DND-41 (cell line): ENCODE results near the gene CHSY1.
"Not testable (repeated sequence)": the region's sequence is repeated elsewhere in the genome, so short reads cannot be mapped to it uniquely, and the experiment has no call there.

ENCODE experiments used
- ATAC-seq: fragments of 200-7000 bp; cut with Tn5 transposase; 3 replicates; pipeline ENCODE4 v1.9.1; 2021; ENCODE audit warnings: low read depth; ENCODE audit not compliant: insufficient read depth
- DNase-seq: peaks from one replicate; pipeline ENCODE4 v3.0.0-alpha.2; 2020
- H2AFZ ChIP-seq: 2 replicates; pipeline ENCODE4 v1.6.0; 2012; ENCODE audit warnings: low read depth, low read length
- H3K27ac ChIP-seq: 2 replicates; pipeline ENCODE4 v1.5.1; 2012; ENCODE audit warnings: low read length, inconsistent platforms
- H3K27me3 ChIP-seq: fragments of 200-600 bp; sonication (generic); 2 replicates; pipeline ENCODE4 v1.6.0; 2012; ENCODE audit warnings: low read length, mild to moderate bottlenecking, inconsistent platforms; ENCODE audit not compliant: insufficient read depth, poor library complexity
- H3K36me3 ChIP-seq: 2 replicates; pipeline ENCODE4 v1.5.1; 2012; ENCODE audit warnings: low read length, inconsistent platforms; ENCODE audit not compliant: insufficient read depth
- H3K4me1 ChIP-seq: 2 replicates; pipeline ENCODE4 v1.5.1; 2012; ENCODE audit warnings: mild to moderate bottlenecking, low read length; ENCODE audit not compliant: insufficient read depth
- H3K4me2 ChIP-seq: 2 replicates; pipeline ENCODE4 v1.6.0; 2012; ENCODE audit warnings: mild to moderate bottlenecking, moderate library complexity, low read length, inconsistent platforms; ENCODE audit not compliant: insufficient read depth
- H3K4me3 ChIP-seq, 2 experiments: fragments of 200-600 bp in 1 of 2; shearing (Covaris generic) in 1 of 2; 2 replicates each; pipeline ENCODE4 v1.5.1; 2012 to 2016; ENCODE audit warnings: inconsistent platforms in 2 of 2, low read length in 2 of 2, mild to moderate bottlenecking in 2 of 2, low read depth in 1 of 2, moderate library complexity in 1 of 2
- H3K79me2 ChIP-seq: 2 replicates; pipeline ENCODE4 v1.6.0; 2012; ENCODE audit warnings: low read length, inconsistent platforms; ENCODE audit not compliant: insufficient read depth
- H3K9ac ChIP-seq: 2 replicates; pipeline ENCODE4 v1.6.0; 2012; ENCODE audit warnings: low read depth, mild to moderate bottlenecking, inconsistent platforms, low read length, moderate library complexity
- H3K9me3 ChIP-seq: 2 replicates; pipeline ENCODE4 v1.5.1; 2012; ENCODE audit warnings: low read length, moderate library complexity, mild to moderate bottlenecking, inconsistent platforms; ENCODE audit not compliant: insufficient read depth, severe bottlenecking
- H4K20me1 ChIP-seq: 2 replicates; pipeline ENCODE4 v1.6.0; 2012; ENCODE audit warnings: low read length; ENCODE audit not compliant: insufficient read depth
- EZH2 ChIP-seq: IDR thresholded peaks from 3 replicates; pipeline ENCODE4 v1.6.1; 2012; ENCODE audit warnings: borderline replicate concordance, low read depth, mild to moderate bottlenecking, moderate library complexity, low read length, inconsistent platforms; ENCODE audit not compliant: severe bottlenecking
- TF ChIP-seq, protein P1 (sequence below): IDR thresholded peaks from 2 replicates; pipeline ENCODE4 v1.5.1; 2012; ENCODE audit warnings: borderline replicate concordance, low read length, moderate library complexity, mild to moderate bottlenecking; ENCODE audit not compliant: poor library complexity, severe bottlenecking; ENCODE audit errors: extremely low read depth

Gene CHSY1

DNA sequence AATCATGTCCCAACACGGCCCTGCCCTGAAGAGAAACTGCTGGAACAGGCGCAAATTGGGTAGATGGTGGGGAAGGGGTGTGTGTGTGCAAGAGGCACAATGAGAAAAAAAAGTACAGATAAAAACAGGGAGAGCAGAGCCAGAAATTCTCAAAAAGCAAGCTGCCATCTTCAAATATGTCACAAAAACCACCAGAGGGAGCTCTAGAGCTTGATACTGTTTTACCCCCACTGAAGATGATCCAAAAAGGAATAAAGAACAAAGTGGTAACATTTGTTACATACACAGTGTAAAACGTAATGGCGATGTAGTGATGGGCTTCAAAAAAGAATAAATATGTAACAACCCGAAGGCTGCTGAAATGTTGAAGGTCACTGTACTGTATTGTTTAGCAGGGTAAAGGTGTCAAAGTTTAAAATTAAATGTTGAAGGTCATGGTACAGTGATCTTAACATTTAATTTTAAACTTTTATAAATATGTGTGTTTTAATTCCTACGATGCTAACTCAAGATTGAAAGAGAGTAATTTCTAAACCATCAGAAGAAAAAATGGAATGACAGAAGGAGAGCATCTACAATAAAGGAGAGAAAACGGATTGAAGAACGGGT is 37.2 kb upstream of the CHSY1 start:
- Histone ChIP-seq H4K20me1 (peaks cover 68% of the 10 kb centered on the region), H3K27me3 (no peaks in the 10 kb centered on the region), H3K27ac (no peak overlapping the region), H3K9ac (no peak overlapping the region), H3K36me3 (peaks cover 87% of the 10 kb centered on the region), H3K9me3 (no peaks in the 10 kb centered on the region), H3K4me2 (no peak overlapping the region), H3K4me3 (no peak overlapping the region), H3K4me1 (peaks cover 28% of the 10 kb centered on the region), H3K79me2 (peaks cover 78% of the 10 kb centered on the region), H2AFZ (no peak overlapping the region)
- no peak for DNase-seq
- TF ChIP-seq EZH2, result no peak
- TF ChIP-seq, protein P1, sequence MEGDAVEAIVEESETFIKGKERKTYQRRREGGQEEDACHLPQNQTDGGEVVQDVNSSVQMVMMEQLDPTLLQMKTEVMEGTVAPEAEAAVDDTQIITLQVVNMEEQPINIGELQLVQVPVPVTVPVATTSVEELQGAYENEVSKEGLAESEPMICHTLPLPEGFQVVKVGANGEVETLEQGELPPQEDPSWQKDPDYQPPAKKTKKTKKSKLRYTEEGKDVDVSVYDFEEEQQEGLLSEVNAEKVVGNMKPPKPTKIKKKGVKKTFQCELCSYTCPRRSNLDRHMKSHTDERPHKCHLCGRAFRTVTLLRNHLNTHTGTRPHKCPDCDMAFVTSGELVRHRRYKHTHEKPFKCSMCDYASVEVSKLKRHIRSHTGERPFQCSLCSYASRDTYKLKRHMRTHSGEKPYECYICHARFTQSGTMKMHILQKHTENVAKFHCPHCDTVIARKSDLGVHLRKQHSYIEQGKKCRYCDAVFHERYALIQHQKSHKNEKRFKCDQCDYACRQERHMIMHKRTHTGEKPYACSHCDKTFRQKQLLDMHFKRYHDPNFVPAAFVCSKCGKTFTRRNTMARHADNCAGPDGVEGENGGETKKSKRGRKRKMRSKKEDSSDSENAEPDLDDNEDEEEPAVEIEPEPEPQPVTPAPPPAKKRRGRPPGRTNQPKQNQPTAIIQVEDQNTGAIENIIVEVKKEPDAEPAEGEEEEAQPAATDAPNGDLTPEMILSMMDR, result peak; percentile 70
- ATAC-seq, result peak; percentile 71

DNA sequence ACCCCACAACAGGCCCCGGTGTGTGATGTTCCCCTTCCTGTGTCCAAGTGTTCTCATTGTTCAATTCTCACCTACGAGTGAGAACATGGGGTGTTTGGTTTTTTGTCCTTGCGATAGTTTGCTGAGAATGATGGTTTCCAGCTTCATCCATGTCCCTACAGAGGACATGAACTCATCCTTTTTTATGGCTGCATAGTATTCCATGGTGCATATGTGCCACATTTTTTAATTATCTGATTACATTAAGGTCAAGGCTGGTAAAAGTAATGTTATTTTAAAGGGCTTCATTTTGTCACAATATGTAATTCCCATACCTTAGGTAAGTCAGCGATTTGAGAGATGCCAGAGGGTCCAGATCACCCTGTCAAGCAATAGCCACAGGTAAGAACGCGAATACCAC is 35.5 kb upstream of the CHSY1 start:
- H3K9ac ChIP-seq, H2AFZ ChIP-seq, H3K4me2 ChIP-seq, H3K9me3 ChIP-seq, DNase-seq, H3K27ac ChIP-seq, ATAC-seq, H3K4me3 ChIP-seq, H3K27me3 ChIP-seq: not testable (repeated sequence)
- peaks cover 53% of the 10 kb centered on the region for H4K20me1 ChIP-seq
- H3K4me1 ChIP-seq, result peaks cover 14% of the 10 kb centered on the region; the same call in 1 of the 2 replicates
- H3K79me2 ChIP-seq, result peaks cover 61% of the 10 kb centered on the region
- peaks cover 92% of the 10 kb centered on the region for H3K36me3 ChIP-seq

DNA sequence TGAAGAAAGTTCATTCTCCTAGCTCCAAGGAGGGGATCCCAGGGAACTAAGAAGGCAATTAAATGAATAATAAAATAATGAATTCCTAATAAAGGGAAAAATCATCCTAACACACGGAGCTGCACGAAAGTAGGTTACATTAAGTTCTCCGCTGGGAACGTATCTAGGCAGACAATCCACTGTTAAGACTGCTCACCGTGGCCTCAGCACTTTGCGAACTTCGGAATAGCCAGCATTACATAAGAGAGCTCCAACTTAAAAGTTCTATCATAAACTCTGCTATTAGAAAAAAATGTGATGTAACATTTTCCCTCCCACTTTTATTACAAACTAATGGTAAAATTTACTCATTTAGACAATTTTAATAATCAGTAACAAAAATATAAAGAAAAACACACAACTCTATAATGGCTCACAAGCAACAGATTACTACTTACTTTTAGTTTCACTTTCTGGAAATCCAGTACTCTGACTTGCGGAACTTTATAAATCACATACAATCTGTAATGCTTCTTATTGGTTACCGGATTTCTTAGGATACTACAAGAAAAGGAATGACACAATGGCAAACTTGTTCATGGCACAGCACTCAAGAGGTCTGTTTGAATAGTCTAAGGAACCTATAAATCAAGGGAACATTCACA is 34.7 kb upstream of the CHSY1 start:
- no peak for ATAC-seq
- Histone ChIP-seq H3K79me2 (peaks cover 53% of the 10 kb centered on the region), H3K27ac (no peak overlapping the region), H4K20me1 (peaks cover 46% of the 10 kb centered on the region), H2AFZ (no peak overlapping the region), H3K4me3 (no peak overlapping the region), H3K9me3 (no peaks in the 10 kb centered on the region), H3K4me2 (no peak overlapping the region), H3K36me3 (peaks cover 92% of the 10 kb centered on the region), H3K27me3 (no peaks in the 10 kb centered on the region), H3K9ac (no peak overlapping the region), H3K4me1 (0 out of 2 replicates have a peak, but pooled peaks cover 6% of the 10 kb centered on the region)
- DNase-seq, result no peak
- TF ChIP-seq, protein P1, result no peak
- no peak for TF ChIP-seq EZH2

DNA sequence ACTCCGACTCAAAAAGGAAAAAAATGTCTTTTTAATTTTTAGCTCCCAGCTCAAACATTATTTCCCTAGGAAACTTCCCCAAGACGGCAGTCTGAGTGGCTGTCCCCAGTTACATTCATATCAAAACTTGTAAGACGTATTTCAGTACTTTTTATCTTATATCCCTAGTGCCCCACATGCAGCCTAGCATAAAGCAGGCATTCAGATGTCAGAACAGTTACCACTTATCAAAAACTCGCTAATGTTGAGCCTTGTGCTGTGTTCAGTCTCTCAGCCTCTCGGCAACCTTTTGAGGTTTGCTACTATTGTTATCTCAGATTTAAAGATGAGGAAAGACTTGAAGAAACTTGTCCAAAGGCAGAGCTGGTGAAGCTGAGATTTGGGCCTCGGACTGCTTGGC is 32.1 kb upstream of the CHSY1 start:
- H2AFZ ChIP-seq, result no peak overlapping the region
- H3K9ac ChIP-seq, result no peak overlapping the region
- H3K4me1 ChIP-seq, result 0 out of 2 replicates have a peak, but pooled peaks cover 3% of the 10 kb centered on the region
- peaks cover 26% of the 10 kb centered on the region for H4K20me1 ChIP-seq
- H3K4me3 ChIP-seq, result no peak overlapping the region
- TF ChIP-seq EZH2, result no peak
- TF ChIP-seq, protein P1, result no peak
- no peak for DNase-seq
- no peak overlapping the region for H3K4me2 ChIP-seq
- H3K9me3 ChIP-seq, result no peaks in the 10 kb centered on the region
- H3K27me3 ChIP-seq, result no peaks in the 10 kb centered on the region
- H3K79me2 ChIP-seq, result peaks cover 27% of the 10 kb centered on the region
- H3K27ac ChIP-seq, result no peak overlapping the region
- peaks cover 81% of the 10 kb centered on the region for H3K36me3 ChIP-seq
- no peak for ATAC-seq
